ENCODE measurements around the gene TTC32.

TTC32 gene

DNA sequence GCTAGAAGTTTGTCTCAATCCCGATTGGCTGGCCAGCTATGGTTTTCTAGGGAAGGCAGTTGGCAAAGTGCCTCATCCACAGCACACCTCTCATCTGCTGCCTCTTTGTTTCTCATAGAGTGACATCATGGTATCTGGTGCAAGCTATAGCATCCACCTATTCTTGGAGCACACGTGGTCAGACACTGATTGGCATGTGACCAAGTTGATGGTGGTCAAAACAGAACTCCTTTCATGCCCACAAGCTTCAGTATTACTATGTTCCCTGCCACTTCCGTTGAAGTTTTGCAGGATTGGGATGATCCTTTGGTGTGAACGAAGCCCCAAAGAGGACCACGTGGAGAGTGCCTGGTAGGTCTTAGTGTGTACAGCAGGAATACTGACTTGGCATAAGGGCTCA lies 28.8 kb downstream of the TTC32 start:
- DNase-seq: no peak

DNA sequence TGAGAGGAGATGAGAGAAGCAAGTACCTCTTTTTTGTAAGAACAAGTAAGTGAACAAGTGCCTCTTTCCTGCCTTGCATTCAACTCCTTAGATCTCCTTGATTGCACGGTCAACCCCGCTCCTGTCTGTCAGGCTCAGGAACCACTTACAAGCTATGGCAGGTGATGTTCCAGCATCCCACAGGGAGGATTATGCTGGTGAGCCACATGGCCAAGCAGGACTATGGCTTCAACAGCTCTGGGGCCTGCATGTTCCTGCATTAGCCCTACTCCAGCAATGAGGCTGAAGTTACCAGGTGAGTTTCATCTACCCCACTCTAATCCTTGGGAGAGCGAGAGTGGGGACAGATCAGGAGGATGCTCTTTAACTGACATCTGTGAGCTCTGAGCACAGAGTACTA lies 29.5 kb downstream of the TTC32 start:
- DNase-seq: no peak

DNA sequence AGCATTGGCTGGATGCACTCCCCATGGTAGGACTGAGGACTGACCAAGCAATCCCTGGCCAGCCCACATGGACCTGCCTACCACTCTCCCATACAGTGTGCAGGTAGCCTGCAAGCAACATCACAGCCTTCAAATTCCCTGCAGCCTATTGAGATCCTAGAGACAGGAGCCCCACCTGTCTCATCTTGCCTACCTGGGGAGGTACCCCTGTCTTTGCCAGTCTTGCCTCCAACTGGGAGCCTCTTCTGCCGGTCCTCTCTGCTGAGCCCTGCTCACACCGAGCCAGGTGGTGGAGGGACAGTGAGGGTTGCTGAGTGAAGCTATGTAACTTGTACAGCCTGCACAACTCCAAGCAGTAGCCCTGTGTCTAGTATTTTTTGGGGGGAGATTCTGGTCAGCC lies 29.9 kb downstream of the TTC32 start:
- no peak for DNase-seq

DNA sequence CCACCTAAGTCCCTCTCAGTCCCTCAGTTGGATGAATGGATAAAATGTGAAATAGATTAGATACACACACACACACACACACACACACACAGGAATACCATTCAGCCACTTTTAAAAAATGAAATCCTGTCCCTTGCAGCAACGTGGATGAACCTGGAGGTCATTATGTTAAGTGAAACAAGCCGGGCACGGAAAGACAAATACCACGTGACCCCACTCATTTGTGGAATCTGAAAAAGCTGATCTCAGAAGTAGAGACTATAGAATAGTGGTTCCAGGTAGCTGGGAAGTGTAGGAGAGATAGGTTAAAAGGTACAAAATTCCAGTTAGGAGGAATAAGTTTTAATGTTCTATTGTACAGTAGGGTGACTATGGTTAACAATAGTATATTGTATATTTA lies 31.0 kb downstream of the TTC32 start:
- DNase-seq: no peak

DNA sequence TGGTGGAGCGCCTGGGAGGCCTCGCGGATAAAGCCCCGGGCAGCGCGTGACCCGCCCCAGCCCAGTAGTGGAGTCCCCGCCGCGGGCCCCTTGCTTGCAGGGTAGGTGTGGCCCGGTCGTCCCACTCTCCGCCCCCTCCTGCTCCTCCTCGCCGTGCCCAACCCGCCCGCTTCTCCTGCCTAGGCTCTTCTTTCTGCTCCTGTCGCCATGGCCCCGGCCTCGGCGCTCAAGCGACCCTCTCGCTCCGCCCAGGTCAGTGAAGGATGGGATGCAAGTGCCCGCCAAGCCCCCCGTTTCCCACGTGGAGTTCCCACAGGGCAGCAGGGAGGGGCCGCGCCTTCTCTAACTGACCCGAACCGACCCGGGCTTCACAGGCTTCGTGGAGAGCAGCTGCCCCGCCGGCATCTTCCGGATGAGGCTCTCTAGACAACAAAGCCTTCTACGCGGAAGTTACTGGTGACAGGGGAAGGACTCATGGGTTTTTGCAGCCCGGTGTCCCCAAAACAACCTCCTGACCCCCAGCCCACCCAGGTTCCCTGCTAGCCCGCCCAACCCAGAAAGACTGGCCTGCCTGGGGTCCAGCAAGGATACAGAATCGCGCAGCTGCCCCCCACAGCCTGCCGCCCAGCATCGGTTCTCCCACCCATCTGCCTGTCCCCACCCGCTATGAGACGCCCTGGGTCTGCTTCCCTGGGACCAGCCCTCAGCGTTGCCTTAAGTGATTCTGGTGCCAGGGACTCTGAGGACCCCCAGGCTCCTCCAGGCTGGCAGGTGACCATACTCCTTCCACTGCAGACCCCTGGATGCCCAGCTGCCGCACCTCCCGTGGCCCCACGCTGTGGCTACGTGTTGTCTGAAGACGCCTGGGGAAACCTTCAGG lies 32.8 kb downstream of the TTC32 start:
- DNase-seq: peak; percentile 63

DNA sequence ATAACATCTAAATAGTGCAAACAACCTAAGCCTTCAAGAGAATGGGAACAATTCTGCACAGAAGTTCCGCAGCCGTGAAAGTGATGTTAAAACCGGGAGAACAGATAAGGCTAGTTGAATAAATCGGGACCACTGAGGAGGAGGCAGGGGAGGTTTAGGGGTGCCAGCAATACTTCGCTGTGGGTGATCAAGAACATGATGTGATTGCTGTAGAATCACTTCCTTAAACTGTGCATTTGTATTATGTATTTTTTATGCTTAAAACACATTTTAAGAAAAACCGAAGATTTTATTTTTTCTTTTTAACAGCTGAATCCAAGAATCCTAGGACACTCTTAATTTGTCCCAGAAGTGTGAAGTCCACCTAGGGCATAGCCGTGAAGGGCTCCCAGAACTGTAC lies 33.6 kb downstream of the TTC32 start:
- DNase-seq: no peak

DNA sequence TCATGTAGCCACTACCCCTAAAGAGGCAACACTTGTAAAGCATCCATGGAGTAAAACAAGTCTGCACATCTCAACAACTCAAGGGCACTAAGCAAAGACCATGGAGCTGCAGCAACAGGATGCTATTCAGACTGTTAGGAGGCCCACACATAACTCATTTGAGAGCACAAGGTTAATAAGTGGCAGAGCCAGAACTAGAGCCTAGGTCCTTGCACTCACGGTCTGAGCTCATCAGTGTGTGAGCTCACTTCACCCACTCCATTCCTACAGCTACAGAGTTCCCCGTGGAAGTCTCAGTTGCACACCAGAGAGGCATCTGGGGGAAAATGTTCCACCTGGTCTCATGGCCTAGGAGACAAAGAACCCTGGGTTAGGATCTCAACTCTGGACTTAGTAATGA lies 35.0 kb downstream of the TTC32 start:
- DNase-seq: no peak

DNA sequence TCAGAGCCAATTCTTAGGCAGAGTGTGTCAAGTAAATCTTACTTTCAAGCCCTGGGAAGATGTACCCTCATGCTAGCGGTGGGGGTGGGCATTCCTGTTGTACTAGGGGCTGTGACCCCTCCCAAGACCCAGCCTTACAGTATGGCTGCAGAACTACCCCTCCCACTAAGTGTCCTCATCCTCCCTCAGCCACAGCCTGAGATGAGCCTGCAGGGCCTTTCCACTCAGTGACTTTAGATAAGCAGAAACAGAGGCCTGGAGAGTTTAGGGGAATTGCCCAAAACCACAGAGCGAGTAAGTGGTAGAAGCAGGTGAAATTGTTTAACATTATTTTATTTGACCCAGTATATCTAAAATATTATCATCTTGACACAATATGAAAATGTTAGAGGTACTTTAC lies 36.6 kb downstream of the TTC32 start:
- DNase-seq: no peak

DNA sequence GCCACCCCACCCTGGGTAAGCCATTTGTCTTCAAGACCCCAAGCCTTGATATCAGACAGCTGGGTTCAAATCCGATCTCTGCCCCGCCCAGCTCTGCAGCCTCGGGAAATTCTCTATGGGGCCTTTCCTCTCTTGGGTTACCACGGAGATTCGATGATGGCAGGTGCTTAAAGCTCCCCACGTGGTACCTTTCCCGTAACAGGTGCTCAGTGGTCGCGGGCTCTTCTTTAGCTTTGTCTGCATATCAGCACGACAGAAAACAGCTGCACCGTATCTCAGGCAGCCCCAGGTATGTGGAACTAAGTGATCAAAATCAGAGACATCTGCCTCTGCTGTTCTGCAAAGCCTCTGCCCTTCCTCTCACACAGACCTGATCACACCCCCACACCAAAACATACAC lies 37.4 kb downstream of the TTC32 start:
- no peak for DNase-seq

DNA sequence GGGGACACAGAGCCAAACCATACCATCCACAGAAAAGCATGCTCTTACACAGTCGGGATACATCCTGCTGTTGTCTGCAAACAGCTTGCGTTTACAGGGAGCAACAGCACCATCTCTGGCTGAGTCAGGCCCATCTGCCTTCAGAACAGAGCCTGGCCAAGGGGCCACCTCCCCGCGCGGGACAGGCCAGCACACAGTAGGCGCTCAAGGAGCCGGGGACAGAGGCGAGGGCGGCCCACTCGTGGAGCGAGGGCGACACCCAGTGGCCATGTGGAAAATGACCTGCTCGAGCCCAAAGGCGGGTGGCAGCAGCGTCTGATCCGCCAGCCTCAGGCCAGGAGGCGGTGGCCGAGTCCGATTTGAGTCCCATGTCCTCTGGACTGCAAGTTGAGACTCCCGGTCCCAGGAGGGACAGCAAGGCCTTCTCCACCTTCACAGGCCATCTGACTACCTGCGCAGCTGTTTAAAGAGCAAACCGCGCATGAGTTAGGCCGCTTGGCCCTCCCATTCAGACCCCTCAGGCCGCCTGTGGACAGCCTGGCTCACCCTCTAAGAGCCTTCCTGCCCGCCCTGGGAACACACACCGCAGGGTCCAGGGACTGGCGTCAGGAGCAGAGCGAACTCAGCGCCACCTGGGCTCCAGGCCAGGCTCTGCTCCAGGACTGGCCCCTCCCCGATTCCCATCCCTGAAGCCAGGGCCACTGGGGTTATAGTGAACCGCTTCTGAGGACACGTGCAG lies 38.3 kb downstream of the TTC32 start:
- peak; percentile 65 for DNase-seq

DNA sequence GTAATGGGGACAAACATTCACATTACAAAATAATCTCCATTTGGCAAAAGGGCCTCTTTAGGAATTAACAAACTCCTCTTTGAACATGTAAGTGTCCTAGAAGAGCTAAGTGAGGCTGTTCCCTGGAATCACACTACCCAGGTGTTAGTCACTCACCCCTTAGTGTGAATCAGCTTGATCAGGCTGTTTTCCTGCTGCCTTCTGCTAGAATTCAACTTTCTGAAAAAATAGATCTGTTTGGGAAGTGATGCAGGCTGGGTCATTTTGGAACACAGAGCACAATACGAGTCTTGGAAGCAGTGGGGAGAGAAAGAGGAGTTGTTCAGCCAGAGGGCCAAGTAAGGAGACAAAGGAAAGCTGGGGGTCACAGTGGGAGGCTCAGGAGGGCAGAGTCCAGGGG lies 40.0 kb downstream of the TTC32 start:
- DNase-seq: no peak

DNA sequence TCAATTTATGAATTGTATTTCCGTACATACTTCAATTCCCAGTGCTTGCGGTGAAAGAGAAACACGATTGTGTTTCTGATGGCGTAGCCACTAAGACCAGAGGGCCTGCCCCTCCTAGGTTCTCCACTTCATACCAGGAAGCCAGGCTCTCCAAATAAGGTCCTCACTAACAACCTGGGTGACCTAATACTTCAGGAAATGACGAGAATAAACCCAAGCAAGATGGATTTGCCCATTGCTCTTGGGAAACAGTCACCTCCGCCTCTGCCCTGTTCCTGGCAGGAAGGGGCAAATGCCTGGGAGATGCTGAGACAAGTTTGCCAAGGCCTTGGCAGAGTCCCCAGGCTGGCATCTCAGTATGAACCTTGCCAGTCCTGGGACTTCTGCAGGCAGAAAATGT lies 41.8 kb downstream of the TTC32 start:
- DNase-seq: no peak

DNA sequence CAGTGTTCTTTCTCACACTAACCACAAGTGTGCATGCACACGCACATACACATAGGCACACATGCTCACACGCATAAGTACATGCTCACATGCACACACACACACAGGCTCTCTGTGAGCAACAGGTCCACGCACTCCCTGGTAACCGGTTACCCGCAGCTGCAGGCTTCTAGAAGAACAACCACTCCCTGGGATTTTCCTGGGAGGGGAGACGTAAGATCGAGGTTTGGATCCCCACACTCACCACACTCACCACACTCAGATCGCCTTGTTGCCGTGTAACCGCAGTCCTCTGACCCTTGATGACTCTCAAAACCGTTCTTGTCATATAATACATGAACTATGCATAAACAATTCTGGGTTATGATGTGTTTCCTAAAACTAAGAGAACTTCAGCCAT lies 42.2 kb downstream of the TTC32 start:
- DNase-seq: no peak

DNA sequence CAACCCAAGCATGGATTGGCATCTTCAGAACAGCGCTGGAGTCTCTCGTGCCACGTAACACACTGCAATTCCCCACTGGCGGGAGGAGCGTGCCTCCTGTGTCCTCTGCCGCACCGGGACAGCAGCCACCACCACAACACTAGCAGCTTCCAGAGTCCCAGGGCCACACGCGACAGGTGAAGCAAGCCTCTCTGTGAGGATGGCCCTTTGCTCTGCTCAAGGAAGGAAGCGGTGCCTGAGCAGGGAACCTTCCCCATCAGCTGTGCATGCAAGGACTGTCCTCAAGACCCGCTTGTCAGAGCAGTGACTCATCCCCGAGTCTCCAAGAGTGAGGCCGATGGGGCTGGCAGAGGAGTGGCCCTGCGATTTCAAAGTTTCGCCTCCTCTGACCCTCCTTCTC lies 44.0 kb downstream of the TTC32 start:
- no peak for DNase-seq

DNA sequence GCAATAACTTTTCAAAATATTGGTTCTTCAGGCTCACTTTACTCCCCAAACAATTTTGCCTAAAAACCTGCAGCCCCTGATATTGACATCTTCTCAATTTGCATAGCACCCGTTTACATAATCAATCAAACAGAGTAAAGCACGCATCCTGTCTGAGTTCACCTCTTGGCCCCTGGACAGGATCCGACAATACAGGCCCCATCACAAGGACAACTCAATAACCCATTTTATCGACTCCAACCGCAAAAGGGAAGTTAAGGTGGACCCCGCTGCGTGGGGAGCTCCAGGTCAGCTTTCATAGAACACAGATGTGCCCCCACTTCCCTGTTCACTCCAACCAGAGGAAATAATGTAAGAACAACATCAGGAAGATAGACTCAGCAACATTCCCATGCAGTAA lies 44.7 kb downstream of the TTC32 start:
- DNase-seq: no peak

DNA sequence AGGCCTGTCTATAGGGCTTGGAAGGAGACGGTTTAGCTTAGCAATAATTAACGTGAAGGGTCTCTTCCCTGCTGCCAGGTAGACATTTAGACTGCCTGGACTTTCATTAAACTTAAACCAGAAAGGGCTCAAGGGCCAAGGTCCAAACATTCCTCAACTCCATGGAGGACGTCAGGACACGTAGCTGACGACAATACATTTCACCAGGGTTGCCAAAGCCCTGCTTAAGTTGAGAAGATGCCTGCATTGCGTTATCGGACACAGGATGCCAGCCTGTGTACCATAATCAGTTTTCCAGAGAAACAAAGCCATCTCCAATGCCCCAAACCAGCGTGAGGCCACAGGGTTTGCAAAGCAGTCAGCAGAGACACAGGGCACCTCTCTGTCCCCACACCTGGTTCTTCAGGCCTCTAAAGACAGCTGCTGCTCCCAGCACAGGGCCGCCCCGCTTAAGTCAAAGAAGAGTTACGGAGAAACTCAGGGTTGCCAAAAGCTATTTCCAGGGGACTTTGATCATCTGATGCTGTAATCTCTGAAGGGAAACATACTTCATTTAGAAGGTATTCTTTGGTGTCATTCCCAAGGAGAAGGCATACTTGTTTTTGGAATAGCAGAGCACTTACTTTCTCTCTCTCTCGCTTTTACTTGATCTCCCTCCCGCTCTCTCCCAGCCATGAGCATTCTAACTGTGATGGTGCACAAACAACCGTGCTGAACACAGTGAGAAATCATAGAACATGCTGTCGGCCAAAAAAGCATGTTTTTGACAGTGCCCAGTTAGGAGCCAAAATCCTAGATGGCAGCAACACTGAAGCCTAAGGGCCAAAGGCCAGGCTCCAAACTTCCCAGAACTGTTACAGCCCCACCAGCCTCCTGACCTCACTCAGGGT lies 46.0 kb downstream of the TTC32 start:
- DNase-seq: no peak

DNA sequence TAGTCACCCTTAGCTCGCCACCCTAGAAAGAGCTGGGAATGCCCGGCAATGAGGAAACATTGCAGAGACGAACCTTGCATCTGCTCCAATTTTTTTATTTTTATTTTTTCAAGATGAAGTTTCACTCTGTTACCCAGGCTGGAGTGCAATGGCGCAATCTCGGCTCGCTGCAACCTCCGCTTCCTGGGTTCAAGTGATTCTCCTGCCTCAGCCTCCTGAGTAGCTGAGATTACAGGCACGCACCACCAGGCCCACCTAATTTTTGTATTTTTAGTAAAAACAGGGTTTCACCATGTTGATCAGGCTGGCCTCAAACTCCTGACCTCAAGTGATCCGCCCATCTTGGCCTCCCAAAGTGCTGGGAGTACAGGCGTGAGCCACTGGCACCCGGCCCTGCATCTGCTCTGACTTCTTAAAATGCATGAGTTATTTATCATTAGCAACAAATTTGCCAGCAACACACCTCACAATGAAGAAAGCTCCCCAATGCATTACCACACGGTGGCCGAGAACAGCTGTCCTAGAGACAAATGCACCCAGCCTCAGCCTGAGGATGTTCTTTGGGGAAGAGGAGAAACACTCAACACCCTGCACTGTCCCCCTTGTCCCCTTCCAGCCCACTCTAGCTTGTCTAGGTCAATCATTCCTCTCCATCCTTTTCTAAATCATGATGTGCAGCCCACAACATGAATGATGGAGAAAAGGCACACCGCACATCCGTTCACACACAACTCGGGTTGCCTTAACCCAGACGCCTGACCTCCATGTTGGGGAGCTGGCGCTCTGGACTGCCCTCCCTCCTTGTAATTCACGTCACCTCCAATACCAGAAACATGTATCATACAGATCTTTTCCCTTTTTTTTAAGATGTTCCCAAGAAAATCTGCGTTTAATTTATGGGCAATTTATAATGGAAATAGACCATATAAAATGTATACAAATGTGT lies 46.9 kb downstream of the TTC32 start:
- DNase-seq: no peak

DNA sequence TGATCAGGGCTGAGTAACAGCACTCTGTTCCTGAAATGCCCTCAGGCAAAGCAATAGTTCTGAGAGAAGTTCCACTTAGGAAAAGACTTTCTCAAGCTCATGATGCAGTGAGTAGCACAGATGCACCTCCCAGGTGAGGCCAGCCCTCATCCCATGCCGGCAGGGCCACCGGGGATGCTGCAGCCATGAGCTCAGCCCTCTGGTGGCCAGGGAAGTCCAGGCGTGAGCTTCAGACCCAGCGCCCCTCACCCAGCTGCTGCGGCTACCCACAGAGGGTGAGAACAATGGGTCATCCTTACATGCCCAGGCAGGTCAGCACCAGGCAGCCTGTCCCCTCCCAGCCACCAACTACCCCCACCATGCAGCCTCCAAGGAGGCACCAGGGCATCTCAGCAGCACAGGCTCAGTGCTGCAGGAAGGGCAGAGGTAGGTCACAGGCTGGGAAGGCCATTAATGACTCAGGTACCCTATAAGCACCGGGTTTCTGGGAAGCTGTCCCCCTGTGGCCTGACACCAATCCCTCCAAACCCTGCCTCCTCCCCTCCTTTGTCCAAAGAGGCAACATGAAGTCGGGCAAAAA lies 50.6 kb downstream of the TTC32 start:
- no peak for DNase-seq

DNA sequence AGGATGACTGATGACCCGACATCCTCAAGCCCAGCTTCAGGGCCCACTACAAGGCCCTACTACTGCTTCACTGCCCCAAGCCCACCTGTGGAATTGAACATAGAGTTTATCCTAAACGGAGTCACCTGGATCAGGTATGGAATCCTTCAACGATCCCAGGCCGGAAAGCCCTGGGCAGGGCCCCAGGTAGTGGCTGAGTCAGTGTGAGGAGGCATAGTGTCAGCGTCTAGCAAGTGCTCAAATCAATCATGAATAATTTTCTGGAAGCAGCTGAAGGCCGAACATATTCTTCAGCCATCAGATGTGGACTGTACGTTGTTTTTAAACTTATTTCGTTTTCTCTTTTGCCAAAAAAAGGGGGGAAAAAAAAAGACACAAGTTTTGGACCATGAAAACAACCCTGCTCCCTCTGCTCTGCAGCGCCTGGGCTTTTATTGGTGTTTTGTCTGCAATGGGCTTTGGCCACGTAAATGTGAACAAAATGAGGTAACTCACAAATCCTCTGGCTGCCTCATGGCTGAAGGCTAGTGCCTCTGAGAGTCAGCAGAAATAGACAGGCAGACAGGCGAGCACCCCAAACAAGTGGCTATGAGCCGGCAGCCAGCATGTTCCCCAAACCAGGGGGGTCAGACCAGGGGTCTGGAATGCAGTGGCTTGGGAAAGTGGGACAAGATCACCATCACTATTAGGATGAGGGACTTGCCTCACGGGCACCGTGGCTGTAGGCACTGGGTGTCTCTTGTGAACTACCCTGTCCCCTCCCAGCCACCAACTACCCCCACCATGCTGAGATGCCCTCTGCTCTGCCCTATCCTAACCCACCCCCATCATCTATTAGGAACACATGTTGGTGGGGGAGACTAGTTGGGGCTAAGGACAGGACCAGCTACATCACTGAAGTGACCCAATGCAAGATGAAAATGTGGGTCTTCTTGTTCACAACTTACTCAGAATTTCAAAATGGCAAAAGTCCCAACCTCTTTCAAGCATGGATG lies 51.4 kb downstream of the TTC32 start:
- no peak for DNase-seq

DNA sequence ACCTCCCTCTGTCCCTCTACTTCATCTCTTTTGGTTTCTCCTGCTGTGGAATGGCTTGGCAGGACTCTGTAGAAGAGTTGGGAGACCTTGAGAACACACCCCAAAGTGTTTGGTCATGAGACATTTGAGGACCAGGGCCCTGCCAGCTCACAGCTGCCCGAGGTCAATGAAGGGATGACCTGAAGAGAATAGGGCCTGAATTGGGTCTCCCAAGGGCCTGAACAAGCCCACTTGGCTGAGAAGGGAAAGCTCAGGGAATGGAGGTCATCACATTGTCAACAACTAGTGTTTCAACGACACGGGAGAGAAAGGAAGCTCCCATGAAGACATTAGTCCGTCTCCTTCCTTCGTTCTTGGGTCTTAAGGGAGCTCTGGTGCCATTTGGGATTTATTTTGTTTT lies 52.8 kb downstream of the TTC32 start:
- DNase-seq: no peak

All from stimulated activated CD4-positive, alpha-beta T cell treated with anti-CD3 and anti-CD28 coated beads, Interleukin-12 subunit alpha, Interleukin-12 subunit beta, amount 100 ng/mL, for 4 hours (primary cell).